ENCODE measurements around the gene AMPD3. TPM values are rescaled to one million over a fixed set of nuclear protein-coding genes. Genes with fewer than 3 reads are reported as not detected.
A peak's percentile ranks its signal among the peaks of the same experiment; 100 is the strongest.

AMPD3 gene
- total RNA-seq, 2 experiments from 2014 or later, result 21.4 to 23.3 TPM

GRCh38 chr11:10541561-10541930, 86.5 kb downstream of the AMPD3 start:
- ChIA-PET POLR2A (interaction anchor here (0.7 to 2.5 kb wide), 18 partner anchors 11 to 968 kb away, joined by 3 to 33 read pairs (median 6); partner anchors contain the start of genes AMPD3, EIF4G2 and WEE1), CTCF (interaction anchor here (0.8 to 3.3 kb wide), 40 partner anchors 9 to 239 kb away, joined by 3 to 66 read pairs (median 6); partner anchors contain the start of genes AMPD3 and CTR9)
- Mint-ChIP-seq H3K4me3 (peak overlapping the region; percentile 86), H3K9me3 (peaks cover 2% of the 10 kb centered on the region), H3K36me3 (ENCODE audit: low read depth) (no peaks in the 10 kb centered on the region), H3K27me3 (peaks cover 3% of the 10 kb centered on the region), H3K4me1 (peaks cover 15% of the 10 kb centered on the region), H3K27ac (peak overlapping the region; percentile 40)
- no peak for DNase-seq

- Mint-ChIP-seq H3K27ac (no peak overlapping the region), H3K36me3 (ENCODE audit: low read depth) (no peaks in the 10 kb centered on the region), H3K4me1 (peaks cover 15% of the 10 kb centered on the region), H3K9me3 (peaks cover 2% of the 10 kb centered on the region), H3K27me3 (peaks cover 7% of the 10 kb centered on the region), H3K4me3 (no peak overlapping the region)
- POLR2A ChIA-PET, result no interaction called here
- CTCF ChIA-PET, result interaction anchor here (2.2 to 3.3 kb wide), 4 partner anchors 11 to 86 kb away, joined by 7 to 66 read pairs (median 30); partner anchors contain the start of gene AMPD3
- no peak for DNase-seq
Measured at GRCh38 chr11:10542776-10543175, 87.7 kb downstream of the AMPD3 start.

GRCh38 chr11:10543782-10544181, 88.7 kb downstream of the AMPD3 start:
- CTCF ChIA-PET, result no interaction called here
- peaks cover 13% of the 10 kb centered on the region for H3K27me3 Mint-ChIP-seq
- peaks cover 15% of the 10 kb centered on the region for H3K4me1 Mint-ChIP-seq
- H3K27ac Mint-ChIP-seq, result no peak overlapping the region
- peaks cover 2% of the 10 kb centered on the region for H3K9me3 Mint-ChIP-seq
- DNase-seq, result no peak
- POLR2A ChIA-PET, result no interaction called here
- no peaks in the 10 kb centered on the region for H3K36me3 Mint-ChIP-seq (ENCODE audit: low read depth)
- no peak overlapping the region for H3K4me3 Mint-ChIP-seq

GRCh38 chr11:10544491-10545465, 89.7 kb downstream of the AMPD3 start:
- ChIA-PET POLR2A (no interaction called here), CTCF (no interaction called here)
- H3K4me3 Mint-ChIP-seq, result no peak overlapping the region
- H3K4me1 Mint-ChIP-seq, result peaks cover 12% of the 10 kb centered on the region
- no peaks in the 10 kb centered on the region for H3K36me3 Mint-ChIP-seq (ENCODE audit: low read depth)
- peaks cover 2% of the 10 kb centered on the region for H3K9me3 Mint-ChIP-seq
- H3K27ac Mint-ChIP-seq, result no peak overlapping the region
- DNase-seq, result no peak
- peaks cover 17% of the 10 kb centered on the region for H3K27me3 Mint-ChIP-seq

- CTCF ChIA-PET, result interaction anchor here (1.1 kb wide), 1 partner anchor 10 kb away, joined by 8 read pairs; the partner anchor contains the start of gene RNF141
- no peak for DNase-seq
- Mint-ChIP-seq H3K4me1 (no peaks in the 10 kb centered on the region), H3K27me3 (peaks cover 31% of the 10 kb centered on the region), H3K27ac (no peak overlapping the region), H3K9me3 (no peaks in the 10 kb centered on the region), H3K4me3 (no peak overlapping the region), H3K36me3 (ENCODE audit: low read depth) (no peaks in the 10 kb centered on the region)
- POLR2A ChIA-PET, result no interaction called here
Measured at GRCh38 chr11:10550503-10551289, 95.6 kb downstream of the AMPD3 start.

GRCh38 chr11:10551290-10551592, 96.2 kb downstream of the AMPD3 start:
- ChIA-PET CTCF (interaction anchor here (2.1 kb wide), 1 partner anchor 11 kb away, joined by 6 read pairs; the partner anchor contains the start of gene RNF141), POLR2A (no interaction called here)
- Mint-ChIP-seq H3K4me1 (no peaks in the 10 kb centered on the region), H3K27me3 (peaks cover 33% of the 10 kb centered on the region), H3K36me3 (ENCODE audit: low read depth) (no peaks in the 10 kb centered on the region), H3K27ac (no peak overlapping the region), H3K4me3 (no peak overlapping the region), H3K9me3 (no peaks in the 10 kb centered on the region)
- no peak for DNase-seq

GRCh38 chr11:10551845-10552352, 96.8 kb downstream of the AMPD3 start:
- no peak for DNase-seq
- no peaks in the 10 kb centered on the region for H3K4me1 Mint-ChIP-seq
- CTCF ChIA-PET, result interaction anchor here (2.1 kb wide), 1 partner anchor 11 kb away, joined by 6 read pairs; the partner anchor contains the start of gene RNF141
- POLR2A ChIA-PET, result no interaction called here
- peaks cover 37% of the 10 kb centered on the region for H3K27me3 Mint-ChIP-seq
- no peaks in the 10 kb centered on the region for H3K9me3 Mint-ChIP-seq
- no peaks in the 10 kb centered on the region for H3K36me3 Mint-ChIP-seq (ENCODE audit: low read depth)
- no peak overlapping the region for H3K27ac Mint-ChIP-seq
- H3K4me3 Mint-ChIP-seq, result no peak overlapping the region

- Mint-ChIP-seq H3K4me1 (no peaks in the 10 kb centered on the region), H3K27ac (no peak overlapping the region)
- CTCF ChIA-PET, result interaction anchor here (1.2 to 1.4 kb wide), 2 partner anchors 15 to 190 kb away, joined by 3 to 7 read pairs; partner anchors contain the start of gene RNF141
Measured at GRCh38 chr11:10556590-10556989, 101.5 kb downstream of the AMPD3 start.

More at GRCh38 chr11:10556590-10556989, 101.5 kb downstream of the AMPD3 start:
- Mint-ChIP-seq H3K9me3 (no peaks in the 10 kb centered on the region), H3K36me3 (ENCODE audit: low read depth) (no peaks in the 10 kb centered on the region), H3K27me3 (peaks cover 26% of the 10 kb centered on the region), H3K4me3 (no peak overlapping the region)
- POLR2A ChIA-PET, result no interaction called here
- no peak for DNase-seq

Other genes with a start within 250 kb of the AMPD3 start
- gene SBF2, start 161.0 kb upstream of the AMPD3 start, total RNA-seq, result 1 to 10 TPM; 6.4 to 9.0 TPM
- gene ADM, start 150.2 kb upstream of the AMPD3 start, total RNA-seq, result 10 to 100 TPM; 12.8 to 14.8 TPM
- gene RNF141, start 85.9 kb downstream of the AMPD3 start, total RNA-seq, result 10 to 100 TPM; 12.2 to 12.3 TPM
- gene LYVE1, start 113.4 kb downstream of the AMPD3 start, total RNA-seq, result not detected
- gene IRAG1, start 238.5 kb downstream of the AMPD3 start, total RNA-seq, result under 1 TPM in 1 of 2 experiments, not detected in 1; 0.08 TPM